GM12873 (cell line): ENCODE data around the gene DLGAP1.

Experiments
- TF ChIP-seq, protein P1 (sequence below): IDR thresholded peaks from 2 replicates; pipeline ENCODE4 v1.5.1; 2012; ENCODE audit warnings: low read depth, mild to moderate bottlenecking, moderate library complexity, low read length, control low read depth; ENCODE audit not compliant: insufficient read depth; ENCODE audit errors: missing control alignments

Gene DLGAP1

DNA sequence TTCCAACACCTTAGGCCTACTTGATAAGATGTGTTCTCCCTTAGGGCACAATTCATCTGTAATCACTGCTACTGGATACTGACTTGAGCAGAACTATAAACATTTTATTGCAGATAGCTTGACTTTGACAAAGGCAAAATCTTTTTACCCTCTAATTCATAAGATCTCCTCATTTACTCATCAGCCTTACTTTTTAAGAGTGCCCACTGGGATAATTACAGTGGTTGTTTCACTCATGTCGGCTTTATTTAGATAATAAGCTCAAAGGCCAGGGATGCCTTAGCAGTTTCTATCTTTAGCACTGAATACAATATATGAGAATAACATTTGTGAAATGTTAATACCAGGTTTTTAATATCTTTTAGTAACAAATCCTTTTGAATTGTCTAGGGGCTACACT lies 144.0 kb downstream of the DLGAP1 start:
- TF ChIP-seq, protein P1, sequence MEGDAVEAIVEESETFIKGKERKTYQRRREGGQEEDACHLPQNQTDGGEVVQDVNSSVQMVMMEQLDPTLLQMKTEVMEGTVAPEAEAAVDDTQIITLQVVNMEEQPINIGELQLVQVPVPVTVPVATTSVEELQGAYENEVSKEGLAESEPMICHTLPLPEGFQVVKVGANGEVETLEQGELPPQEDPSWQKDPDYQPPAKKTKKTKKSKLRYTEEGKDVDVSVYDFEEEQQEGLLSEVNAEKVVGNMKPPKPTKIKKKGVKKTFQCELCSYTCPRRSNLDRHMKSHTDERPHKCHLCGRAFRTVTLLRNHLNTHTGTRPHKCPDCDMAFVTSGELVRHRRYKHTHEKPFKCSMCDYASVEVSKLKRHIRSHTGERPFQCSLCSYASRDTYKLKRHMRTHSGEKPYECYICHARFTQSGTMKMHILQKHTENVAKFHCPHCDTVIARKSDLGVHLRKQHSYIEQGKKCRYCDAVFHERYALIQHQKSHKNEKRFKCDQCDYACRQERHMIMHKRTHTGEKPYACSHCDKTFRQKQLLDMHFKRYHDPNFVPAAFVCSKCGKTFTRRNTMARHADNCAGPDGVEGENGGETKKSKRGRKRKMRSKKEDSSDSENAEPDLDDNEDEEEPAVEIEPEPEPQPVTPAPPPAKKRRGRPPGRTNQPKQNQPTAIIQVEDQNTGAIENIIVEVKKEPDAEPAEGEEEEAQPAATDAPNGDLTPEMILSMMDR, result no peak

DNA sequence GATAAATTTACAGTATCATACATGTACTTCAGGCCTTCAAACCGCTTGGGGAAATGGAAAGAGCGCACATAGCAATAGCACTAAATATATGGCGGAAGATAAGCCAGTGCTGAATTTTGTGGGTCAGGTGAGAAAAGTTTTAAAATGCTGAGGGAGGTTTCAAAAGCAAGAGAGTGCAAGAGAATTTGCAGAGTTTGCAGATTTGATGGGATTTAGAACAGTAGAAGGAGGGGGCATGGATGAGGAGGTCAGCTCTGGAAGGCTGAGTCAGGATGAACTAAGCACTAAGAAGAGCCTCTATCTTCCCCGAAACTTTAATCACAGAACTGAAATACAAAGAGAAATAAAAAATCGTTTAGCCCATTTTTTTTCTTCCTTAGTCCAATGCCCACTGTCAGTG lies 145.9 kb downstream of the DLGAP1 start:
- TF ChIP-seq, protein P1, result no peak

DNA sequence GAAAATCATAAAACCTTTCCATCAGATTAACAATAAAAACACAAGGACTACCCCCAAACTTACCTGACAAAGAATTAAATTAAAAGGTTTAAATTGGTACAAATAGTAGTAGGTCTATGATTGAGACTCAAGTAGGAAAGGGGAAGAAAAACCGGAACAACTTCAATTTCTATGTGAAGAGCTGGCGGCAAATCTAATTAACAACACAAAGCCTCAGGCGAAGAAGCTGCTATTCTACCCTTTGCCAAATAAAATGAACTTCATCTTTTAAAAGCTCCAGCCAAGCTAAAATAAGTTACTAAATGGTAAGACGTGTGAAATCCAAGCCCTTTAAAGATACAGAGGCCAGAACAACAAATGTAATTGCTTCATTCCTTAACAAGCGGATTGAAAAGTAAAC lies 146.5 kb downstream of the DLGAP1 start:
- TF ChIP-seq, protein P1, result no peak

DNA sequence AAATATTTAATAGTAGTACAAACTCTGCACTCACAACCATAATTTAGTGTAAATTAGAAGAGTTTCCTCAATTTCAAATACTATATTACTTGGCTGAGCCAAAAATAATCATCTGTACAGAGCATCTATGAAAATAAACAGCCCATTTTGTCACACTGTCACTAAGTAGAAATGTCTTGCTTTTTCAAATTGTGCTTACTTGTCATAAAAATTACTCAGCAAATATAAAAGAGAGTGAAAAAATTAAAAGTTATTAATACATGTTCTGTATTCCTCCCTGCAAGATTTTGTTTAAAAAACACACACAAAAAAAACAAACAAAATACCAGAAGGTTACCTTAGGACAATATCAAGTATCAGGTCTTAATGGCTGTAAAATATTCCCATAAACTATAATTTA lies 155.7 kb downstream of the DLGAP1 start:
- TF ChIP-seq, protein P1, result no peak

DNA sequence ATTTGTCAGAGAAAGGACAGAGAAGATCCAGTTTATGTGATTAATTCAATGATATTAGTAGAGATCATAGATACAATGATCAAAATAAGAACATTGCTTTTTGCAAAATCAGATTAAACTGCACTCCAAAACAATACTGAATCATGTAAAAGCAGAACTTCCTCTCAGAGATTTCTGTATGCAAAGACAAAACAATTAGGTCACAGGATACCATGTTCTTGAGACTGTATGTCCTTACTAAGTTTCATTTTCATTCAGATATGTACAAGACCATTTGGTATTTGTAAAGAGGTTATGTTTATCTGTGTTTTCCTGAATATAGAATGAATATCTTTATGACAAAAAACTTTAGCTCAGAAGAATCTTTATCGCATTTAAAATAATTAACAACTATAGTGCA lies 161.8 kb downstream of the DLGAP1 start:
- TF ChIP-seq, protein P1, result no peak

DNA sequence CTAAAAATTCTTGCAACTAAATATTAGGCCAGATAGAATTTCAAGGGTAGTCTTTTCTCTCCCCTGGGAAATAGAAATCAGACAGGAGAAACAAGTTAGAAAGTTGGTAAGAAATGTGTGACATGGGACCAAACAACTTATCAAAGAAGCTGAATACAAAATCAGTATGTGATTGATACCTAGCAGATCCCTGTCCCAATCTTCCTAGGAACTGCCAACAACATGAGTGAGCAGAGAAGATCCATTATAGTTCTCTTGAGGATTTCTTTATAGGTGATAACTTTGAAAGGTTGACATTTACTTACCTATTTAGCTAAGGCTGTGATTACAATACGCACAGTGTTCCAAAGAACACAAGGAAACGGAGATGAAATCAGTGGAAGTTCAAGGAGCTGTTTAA lies 162.4 kb downstream of the DLGAP1 start:
- TF ChIP-seq, protein P1, result no peak

DNA sequence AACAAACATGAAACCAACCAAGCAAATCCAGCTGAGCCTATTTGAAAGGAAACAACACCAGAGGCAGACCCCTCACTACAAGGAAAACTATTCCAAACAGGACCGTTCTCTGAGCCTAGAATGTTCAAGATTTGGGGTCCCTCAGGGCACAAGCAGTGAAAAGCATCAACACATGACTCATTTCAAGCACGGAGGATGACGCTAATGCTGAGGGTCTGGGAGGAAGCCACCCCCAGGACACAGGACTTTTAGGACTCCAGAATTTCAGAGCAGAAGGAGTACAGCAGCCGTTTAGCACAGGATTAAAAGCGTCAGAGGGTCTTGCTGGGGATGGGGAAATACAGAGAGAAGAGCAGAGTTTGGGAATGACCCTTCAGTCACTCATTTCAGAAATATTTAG lies 168.9 kb downstream of the DLGAP1 start:
- TF ChIP-seq, protein P1, result no peak

DNA sequence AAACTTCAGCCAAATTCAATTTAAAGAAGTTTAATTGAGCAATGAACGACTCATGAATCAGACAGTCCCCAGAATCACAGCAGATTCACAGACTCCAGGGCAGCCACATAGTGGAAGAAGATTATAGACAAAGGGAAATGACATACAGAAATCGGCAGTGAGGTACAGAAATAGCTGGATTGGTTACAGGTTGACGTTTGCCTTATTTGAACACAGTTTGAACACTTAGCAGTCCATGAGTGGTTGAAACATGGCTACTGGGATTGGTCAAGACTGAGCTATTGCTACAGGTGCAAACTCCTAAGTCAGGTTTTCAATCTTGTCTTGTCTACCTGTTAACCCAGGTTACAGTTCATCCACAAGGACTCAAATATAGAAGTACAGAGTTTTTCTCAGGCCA lies 169.6 kb downstream of the DLGAP1 start:
- TF ChIP-seq, protein P1, result no peak
